Placental epithelial cell (primary cell): ENCODE measurements around the gene DSTN. TPM values are rescaled to one million over a fixed set of nuclear protein-coding genes. Genes with fewer than 3 reads are reported as not detected.

ENCODE experiments used
- total RNA-seq: library from RNA; depleted of rRNA; stranded (reverse); fragments of >200 nt; gene quantifications from 2 replicates; pipeline ENCODE4 v1.2.3, GENCODE V29; 2012

The DSTN gene
- 259 and 262 TPM in 2 replicates for total RNA-seq

GRCh38 chr20:17569616-17570346 lies at the start of gene DSTN:
TSS of gene DSTN (plus strand) at chr20:17570075. CDS start at chr20:17570209, 134 bp downstream.

GRCh38 chr20:17530716-17531664 lies 38.9 kb upstream of the DSTN start, which contains the start of gene BFSP1:
TSS of gene BFSP1 (minus strand) at chr20:17531379. CDS start at chr20:17531329, 50 bp downstream.

Other genes starting within 250 kb of the DSTN start
- gene BFSP1, start 38.7 kb upstream of the DSTN start, total RNA-seq, result 2.6 and 7.5 TPM in 2 replicates
- 103 and 110 TPM in 2 replicates for gene RRBP1, start 112.2 kb downstream of the DSTN start, total RNA-seq
- not detected in 2 replicates for gene BANF2, start 129.9 kb downstream of the DSTN start, total RNA-seq